GM19397 (cell line): ENCODE measurements around the gene ABCC1.
A peak's percentile ranks its signal among the peaks of the same experiment; 100 is the strongest.
"Not testable (repeated sequence)": the region's sequence is repeated elsewhere in the genome, so short reads cannot be mapped to it uniquely, and the experiment has no call there.

ENCODE experiments used
- ATAC-seq: cut with Tn5 transposase; IDR thresholded peaks from one replicate; pipeline ENCODE4 v1.9.1; 2021; ENCODE audit warnings: mild to moderate bottlenecking, moderate library complexity; ENCODE audit not compliant: unreplicated experiment

Gene ABCC1

GRCh38 chr16:15946257-15947044 is 3.0 kb upstream of the ABCC1 start:
- no peak for ATAC-seq

- no peak for ATAC-seq
These were observed 1.4 kb upstream of the ABCC1 start for GRCh38 chr16:15947983-15948509.

- ATAC-seq: peak; percentile 26
These were observed 745 bp upstream of the ABCC1 start for GRCh38 chr16:15948532-15949209.

GRCh38 chr16:15950161-15950854 is 892 bp downstream of the ABCC1 start:
- ATAC-seq: no peak

- ATAC-seq: no peak
These were observed 1.5 kb downstream of the ABCC1 start for GRCh38 chr16:15950869-15951268.

GRCh38 chr16:15951852-15952251 is 2.4 kb downstream of the ABCC1 start:
- ATAC-seq: no peak

GRCh38 chr16:15952265-15952711 is 2.9 kb downstream of the ABCC1 start:
- ATAC-seq: no peak

- ATAC-seq: no peak
These were observed 4.1 kb downstream of the ABCC1 start for GRCh38 chr16:15953477-15953876.

- ATAC-seq: no peak
These were observed 4.8 kb downstream of the ABCC1 start for GRCh38 chr16:15953929-15954813.

- ATAC-seq: no peak
These were observed 5.4 kb downstream of the ABCC1 start for GRCh38 chr16:15954814-15955151.

- ATAC-seq: no peak
These were observed 6.0 kb downstream of the ABCC1 start for GRCh38 chr16:15955425-15955824.

- not testable (repeated sequence) for ATAC-seq
These were observed 6.7 kb downstream of the ABCC1 start for GRCh38 chr16:15956106-15956505.

GRCh38 chr16:15958703-15959348 is 9.4 kb downstream of the ABCC1 start:
- ATAC-seq: no peak

GRCh38 chr16:15960124-15960971 is 10.9 kb downstream of the ABCC1 start:
- no peak for ATAC-seq

GRCh38 chr16:15961060-15961511 is 11.7 kb downstream of the ABCC1 start:
- peak; percentile 66 for ATAC-seq

- ATAC-seq: peak; percentile 9
These were observed 12.2 kb downstream of the ABCC1 start for GRCh38 chr16:15961571-15962090.

GRCh38 chr16:15963307-15963910 is 14.0 kb downstream of the ABCC1 start:
- no peak for ATAC-seq

GRCh38 chr16:15966420-15966819 is 17.0 kb downstream of the ABCC1 start:
- ATAC-seq: no peak
